Stromal cell of bone marrow (primary cell): Measurements from ENCODE around the gene ADD1.
A peak's percentile ranks its signal among the peaks of the same experiment; 100 is the strongest.

Experiments
- DNase-seq: peaks from one replicate; pipeline ENCODE4 v3.0.0-alpha.2; 2012; ENCODE audit warnings: low read depth

ADD1 gene

DNA sequence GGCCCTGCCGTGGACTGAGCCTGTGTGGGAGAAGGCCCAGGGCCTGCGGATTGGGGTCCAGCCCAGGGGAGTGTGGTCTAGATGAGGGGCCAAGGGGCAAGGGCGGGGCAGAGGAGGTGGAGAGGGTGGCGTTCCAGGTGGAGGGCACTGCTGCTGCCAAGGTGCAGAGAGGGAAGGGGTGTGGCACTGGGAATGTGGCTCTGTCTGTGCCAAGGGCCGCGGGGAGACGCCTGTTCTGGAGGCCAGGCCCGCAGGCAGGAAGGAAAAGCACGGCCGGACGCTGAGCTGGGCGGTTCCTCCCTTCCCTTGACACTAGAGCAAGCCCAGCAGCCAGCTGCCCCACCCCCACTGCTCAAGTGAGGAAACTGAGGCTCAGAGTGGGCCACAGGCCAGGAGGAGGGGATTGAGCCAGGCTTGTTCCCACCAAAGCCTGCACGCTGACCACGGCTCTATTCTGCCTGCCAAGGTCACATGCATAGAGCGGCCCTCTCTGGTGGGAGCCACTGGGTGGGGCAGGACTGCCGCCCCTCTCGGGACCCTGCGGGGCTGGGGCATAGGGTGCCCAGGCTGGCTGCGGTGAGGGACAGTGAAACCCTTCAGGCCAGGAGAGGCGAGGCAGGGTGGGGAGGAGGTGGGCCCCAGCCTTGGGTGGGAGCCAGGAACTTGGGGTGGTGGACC is 37.8 kb upstream of the ADD1 start:
- no peak for DNase-seq

- DNase-seq, result no peak
Measured at GRCh38 chr4:2806390-2807355, 37.0 kb upstream of the ADD1 start.

DNA sequence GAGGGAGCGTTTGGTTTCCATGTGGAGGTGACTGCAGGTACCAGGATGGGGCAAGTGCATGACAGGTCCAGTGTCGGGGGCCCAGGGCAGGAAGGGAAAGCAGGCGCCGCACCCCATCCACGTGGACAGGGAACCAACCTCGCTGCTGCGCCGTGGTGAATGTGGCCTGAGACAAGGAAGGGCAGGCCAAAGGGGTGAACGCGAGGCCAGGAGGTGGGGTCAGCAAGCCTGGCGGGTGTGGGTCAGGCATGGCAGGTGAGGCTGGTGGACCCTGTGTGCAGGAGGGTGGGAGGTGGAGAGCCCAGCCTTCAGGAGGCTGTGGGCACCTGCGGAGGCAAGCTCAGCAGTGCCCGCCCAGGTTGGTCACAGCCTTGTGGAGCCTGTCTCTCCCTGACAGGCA is 36.1 kb upstream of the ADD1 start:
- DNase-seq, result no peak

DNA sequence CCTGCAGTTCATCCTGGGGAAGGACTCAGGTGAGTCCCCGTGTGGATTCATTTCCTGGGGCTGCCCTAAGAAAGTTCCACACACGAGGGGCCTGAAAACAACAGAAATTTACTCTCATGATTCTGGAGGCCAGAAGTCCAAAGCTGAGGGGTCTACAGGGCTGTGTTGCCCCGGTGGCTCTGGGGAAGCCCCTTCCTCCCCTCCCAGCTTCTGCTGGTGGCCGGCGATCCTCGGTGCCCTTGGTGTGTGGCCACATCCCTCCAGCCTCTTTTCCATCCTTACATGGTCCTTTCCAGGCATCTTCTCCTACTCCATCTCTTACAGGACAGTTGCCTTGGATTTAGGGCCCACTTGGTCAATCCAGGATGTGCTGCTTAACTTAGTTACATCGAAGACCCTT is 35.6 kb upstream of the ADD1 start:
- no peak for DNase-seq

DNA sequence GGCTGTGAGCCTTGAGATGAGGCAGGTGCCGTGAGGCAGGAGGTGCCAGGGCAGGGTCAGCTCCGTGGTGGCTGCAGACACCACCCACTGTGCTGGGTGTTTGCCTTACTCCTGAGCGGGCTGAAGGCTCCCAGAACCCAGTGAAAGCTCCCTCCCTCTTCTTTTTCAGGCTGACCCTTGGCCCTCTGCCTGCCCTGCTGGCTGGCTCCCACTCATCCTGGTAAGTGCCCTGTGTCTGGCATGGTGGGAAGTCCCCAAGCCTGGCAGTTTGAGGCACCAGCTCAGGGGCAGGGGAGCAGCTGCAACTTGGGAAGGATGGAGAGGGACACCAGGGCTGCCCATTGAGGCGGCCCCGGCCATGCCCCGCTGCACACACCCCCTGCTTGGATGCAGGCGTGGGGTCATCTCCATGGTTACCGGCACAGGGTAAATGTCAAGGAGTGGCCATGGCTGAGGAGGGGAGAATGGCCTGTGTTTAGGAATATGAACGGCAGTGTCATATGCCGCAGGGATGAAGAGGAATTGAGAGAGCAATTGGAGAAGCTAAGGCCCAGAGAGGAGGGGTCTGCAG is 33.9 kb upstream of the ADD1 start:
- DNase-seq, result no peak

DNA sequence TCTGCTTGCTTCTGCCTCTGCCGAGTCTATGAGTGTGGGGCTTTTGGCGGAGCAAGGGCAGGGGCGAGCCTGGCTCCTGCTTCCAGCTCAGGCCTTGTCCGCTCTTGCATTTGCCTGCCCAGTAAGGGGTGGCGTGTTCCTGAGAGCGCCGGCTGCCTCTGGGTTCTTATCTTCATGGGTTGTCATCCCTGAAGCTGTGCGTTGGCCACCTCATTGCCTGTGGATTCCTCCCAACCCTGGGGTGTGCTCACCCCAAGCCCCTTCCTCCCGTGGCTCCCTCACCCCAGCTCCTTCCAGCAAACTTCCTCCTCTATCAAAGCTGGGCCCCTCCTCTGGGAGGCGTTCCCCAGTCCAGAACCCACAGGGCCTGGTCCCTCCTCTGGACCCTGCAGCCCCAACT is 33.3 kb upstream of the ADD1 start:
- DNase-seq, result no peak

GRCh38 chr4:2811830-2812611 is 31.6 kb upstream of the ADD1 start:
- peak; percentile 36 for DNase-seq

- no peak for DNase-seq
Measured at GRCh38 chr4:2812612-2813354, 30.9 kb upstream of the ADD1 start.

DNA sequence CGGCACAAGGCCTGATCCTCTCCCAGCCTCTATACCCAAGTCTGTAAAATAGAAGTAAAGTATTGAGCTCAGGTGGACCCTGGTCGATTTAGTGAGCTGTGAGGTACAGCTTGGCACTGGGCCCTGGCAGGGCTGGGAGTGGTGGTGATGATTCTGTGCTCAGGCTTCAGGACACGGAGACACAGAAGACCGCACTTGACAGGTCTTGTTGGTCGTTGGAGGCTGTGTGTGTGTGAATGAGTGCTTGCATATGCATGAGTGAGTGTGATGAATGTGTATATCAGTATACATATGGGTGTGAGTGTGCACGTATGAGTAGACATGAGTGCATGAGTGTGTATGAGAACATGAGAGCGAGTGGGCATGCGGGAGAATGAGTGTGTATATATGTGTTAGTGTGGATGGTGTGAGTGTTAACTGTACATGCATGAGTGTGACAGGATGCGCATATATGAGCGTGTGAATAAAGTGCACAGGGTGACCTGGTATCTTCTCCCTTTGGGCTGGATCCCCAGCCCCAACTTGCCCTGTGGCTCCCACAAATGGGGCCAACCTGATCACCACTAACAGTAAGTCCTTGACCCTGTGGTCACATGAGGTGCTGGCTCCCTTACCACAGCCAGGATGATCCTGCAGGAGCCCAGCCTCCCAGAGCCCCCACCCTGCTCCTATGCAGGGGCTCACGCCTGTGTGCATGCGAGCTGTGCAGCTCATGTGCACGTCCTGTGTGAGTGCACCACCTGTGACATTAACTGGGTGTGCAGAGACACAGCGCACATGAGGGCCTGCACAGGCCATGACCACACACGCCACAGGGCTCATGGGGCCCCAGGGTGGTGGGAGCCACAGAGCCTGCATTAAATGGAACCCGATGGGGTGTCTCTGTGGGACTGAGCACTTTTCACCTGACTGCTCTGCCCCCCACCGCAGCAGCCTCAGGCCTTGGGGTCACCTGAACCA is 29.9 kb upstream of the ADD1 start:
- DNase-seq, result no peak

GRCh38 chr4:2814627-2815270 is 28.9 kb upstream of the ADD1 start:
- no peak for DNase-seq

DNA sequence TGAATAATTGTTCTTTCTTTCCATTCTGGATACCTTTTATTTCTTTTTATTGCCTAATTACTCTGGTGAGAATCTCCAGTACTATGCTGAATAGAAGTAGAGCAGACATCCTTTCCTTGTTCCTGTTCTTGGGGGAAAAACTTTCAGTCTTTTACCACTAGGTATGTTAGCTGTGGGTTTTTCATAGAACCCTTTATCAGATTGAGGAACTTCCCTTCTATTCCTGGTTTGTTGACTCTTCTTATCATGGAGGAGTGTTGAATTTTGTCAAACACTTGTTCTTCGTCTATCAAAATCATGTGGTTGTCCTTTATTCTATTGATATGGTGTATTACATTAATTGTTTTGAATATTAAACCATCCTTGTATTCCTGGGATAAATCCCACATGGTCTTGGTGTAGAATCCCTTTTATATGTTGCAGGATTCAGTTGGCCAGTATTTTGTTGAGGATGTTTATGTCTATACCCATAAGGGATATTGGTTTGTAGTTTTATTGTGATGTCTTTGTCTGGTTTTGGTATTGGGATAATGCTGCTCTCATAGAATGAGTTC is 27.2 kb upstream of the ADD1 start:
- no peak for DNase-seq

- DNase-seq, result no peak
Measured at GRCh38 chr4:2817137-2817536, 26.5 kb upstream of the ADD1 start.

DNA sequence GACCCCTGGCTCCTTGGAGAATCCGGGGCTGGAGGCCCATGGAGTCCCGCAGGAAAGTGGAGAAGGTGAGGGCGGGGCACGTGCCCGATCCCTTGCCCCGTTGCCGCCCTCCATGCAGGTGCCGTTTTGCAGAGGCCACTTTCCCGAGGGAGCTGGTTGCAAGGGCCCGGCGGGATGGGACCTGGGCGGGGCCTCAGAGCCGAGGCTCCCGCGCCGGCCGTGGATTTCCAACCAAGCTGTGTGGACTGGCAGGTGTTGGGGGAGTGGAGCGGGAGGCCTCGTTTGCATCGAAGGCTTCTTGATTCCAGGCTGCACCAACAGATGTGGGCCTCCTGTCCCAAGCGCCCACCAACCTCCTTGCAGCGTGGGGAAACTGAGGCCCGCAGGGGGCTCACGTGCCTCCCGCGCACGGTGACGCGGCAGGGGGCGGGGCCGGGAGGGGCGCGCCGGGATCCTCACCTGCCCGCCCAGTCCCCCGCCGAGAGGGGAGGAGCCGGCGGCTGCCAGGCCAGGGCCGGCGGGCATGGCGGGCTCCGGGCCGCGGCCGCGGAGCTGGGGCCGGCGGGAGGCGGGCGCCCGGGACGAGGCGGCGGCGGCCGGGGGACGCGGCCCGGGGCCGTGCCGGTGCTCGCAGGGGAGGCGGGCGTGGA is 25.8 kb upstream of the ADD1 start:
- no peak for DNase-seq

DNA sequence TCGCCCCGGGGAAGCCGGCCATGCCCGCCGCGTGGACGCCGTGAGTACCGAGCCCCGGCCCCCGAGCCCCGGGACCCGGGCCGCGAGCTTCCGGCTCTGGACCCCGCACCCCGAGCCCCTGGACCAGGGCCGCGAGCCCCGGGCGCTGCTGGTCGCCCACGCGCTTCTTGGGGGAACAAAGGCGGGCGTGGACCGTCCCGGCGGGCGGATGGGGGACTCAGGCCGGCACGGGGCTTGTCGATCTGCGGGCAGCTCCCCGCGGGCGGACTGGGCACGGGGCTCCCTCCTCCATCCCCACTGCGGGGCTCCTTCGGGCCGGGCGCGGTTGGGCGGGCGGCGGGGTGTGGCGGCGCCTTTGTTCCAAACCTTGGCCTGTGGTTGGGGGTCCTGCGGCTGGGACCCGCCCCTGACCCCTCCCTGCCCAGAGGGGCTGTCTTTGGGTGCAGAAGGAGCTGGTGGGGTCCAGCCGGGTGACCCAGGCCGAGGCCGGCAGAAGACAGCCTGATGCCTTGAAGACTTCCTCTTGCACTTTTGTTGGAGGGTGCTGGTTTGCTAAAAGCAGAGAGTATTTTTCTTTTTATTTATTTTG is 25.2 kb upstream of the ADD1 start:
- no peak for DNase-seq

- DNase-seq, result no peak
Measured at GRCh38 chr4:2819244-2820215, 24.1 kb upstream of the ADD1 start.

GRCh38 chr4:2820216-2820982 is 23.2 kb upstream of the ADD1 start:
- DNase-seq, result no peak
